H9 (cell line): Measurements from ENCODE around the gene FBXO5. TPM values are rescaled to one million over a fixed set of nuclear protein-coding genes. Genes with fewer than 3 reads are reported as not detected.
A peak's percentile ranks its signal among the peaks of the same experiment; 100 is the strongest.

Experiments
- DNase-seq: peaks from one replicate; pipeline ENCODE4 v3.0.0-alpha.2; 2017
- H2AFZ ChIP-seq: one replicate; pipeline ENCODE4 v1.6.1; 2013; ENCODE audit warnings: mild to moderate bottlenecking, low read length, control low read depth, moderate library complexity
- H2AK5ac ChIP-seq: 2 replicates; pipeline ENCODE4 v1.6.1; 2013; ENCODE audit warnings: low read length, control low read depth, mixed read lengths; ENCODE audit not compliant: insufficient read length
- H2BK120ac ChIP-seq: one replicate; pipeline ENCODE4 v1.6.1; 2013; ENCODE audit warnings: low read depth, mild to moderate bottlenecking, low read length, control low read depth, inconsistent platforms; ENCODE audit not compliant: poor library complexity, severe bottlenecking
- H2BK12ac ChIP-seq: 2 replicates; pipeline ENCODE4 v1.6.1; 2013; ENCODE audit warnings: low read length, control low read depth, mixed read lengths, low read depth; ENCODE audit not compliant: insufficient read length
- H2BK15ac ChIP-seq: 2 replicates; pipeline ENCODE4 v1.6.1; 2013; ENCODE audit warnings: low read depth, low read length, control low read depth
- H2BK20ac ChIP-seq: one replicate; pipeline ENCODE4 v1.6.1; 2013; ENCODE audit warnings: low read depth, mild to moderate bottlenecking, low read length, control low read depth, inconsistent platforms; ENCODE audit not compliant: poor library complexity, severe bottlenecking
- H2BK5ac ChIP-seq: 2 replicates; pipeline ENCODE4 v1.6.1; 2013; ENCODE audit warnings: low read length, control low read depth, mixed read lengths; ENCODE audit not compliant: insufficient read length
- H3K14ac ChIP-seq: 2 replicates; pipeline ENCODE4 v1.6.1; 2013; ENCODE audit warnings: low read length, control low read depth; ENCODE audit not compliant: insufficient read depth
- H3K18ac ChIP-seq: 2 replicates; pipeline ENCODE4 v1.6.1; 2013; ENCODE audit warnings: low read depth, mild to moderate bottlenecking, mixed read lengths, low read length, control low read depth; ENCODE audit not compliant: insufficient read length
- H3K23ac ChIP-seq: 2 replicates; pipeline ENCODE4 v1.6.1; 2013; ENCODE audit warnings: low read length, control low read depth, mixed read lengths, low read depth; ENCODE audit not compliant: insufficient read length
- H3K23me2 ChIP-seq: 2 replicates; pipeline ENCODE4 v1.6.1; 2013; ENCODE audit warnings: low read depth, mild to moderate bottlenecking, mixed read lengths, low read length, control low read depth; ENCODE audit not compliant: insufficient read length, poor library complexity, severe bottlenecking
- H3K27ac ChIP-seq: 2 replicates; pipeline ENCODE4 v1.5.1; 2013; ENCODE audit warnings: low read length, control low read depth, mixed read lengths, low read depth; ENCODE audit not compliant: insufficient read length
- H3K27me3 ChIP-seq: 2 replicates; pipeline ENCODE4 v1.6.1; 2013; ENCODE audit warnings: low read length, control low read depth, inconsistent platforms; ENCODE audit not compliant: insufficient read depth
- H3K4ac ChIP-seq: 2 replicates; pipeline ENCODE4 v1.6.1; 2013; ENCODE audit warnings: low read depth, mild to moderate bottlenecking, control low read depth, inconsistent platforms, low read length, moderate library complexity
- H3K4me1 ChIP-seq: 2 replicates; pipeline ENCODE4 v1.6.1; 2013; ENCODE audit warnings: low read length, control low read depth, inconsistent platforms; ENCODE audit not compliant: insufficient read depth
- H3K4me2 ChIP-seq: 2 replicates; pipeline ENCODE4 v1.6.1; 2013; ENCODE audit warnings: low read length, control low read depth, mixed read lengths; ENCODE audit not compliant: insufficient read length, insufficient read depth
- H3K56ac ChIP-seq: 2 replicates; pipeline ENCODE4 v1.6.1; 2013; ENCODE audit warnings: low read depth, mild to moderate bottlenecking, mixed read lengths, low read length, control low read depth; ENCODE audit not compliant: insufficient read length
- H3K79me1 ChIP-seq: 2 replicates; pipeline ENCODE4 v1.6.1; 2013; ENCODE audit warnings: low read depth, mild to moderate bottlenecking, moderate library complexity, low read length, control low read depth, inconsistent platforms; ENCODE audit not compliant: insufficient read depth, poor library complexity, severe bottlenecking
- H3K79me2 ChIP-seq: 2 replicates; pipeline ENCODE4 v1.6.1; 2013; ENCODE audit warnings: low read length, control low read depth, inconsistent platforms; ENCODE audit not compliant: insufficient read depth
- H3K9ac ChIP-seq: 2 replicates; pipeline ENCODE4 v1.6.1; 2013; ENCODE audit warnings: low read length, control low read depth, mixed read lengths; ENCODE audit not compliant: insufficient read length; ENCODE audit errors: extremely low read depth
- H3K9me3 ChIP-seq: one replicate; pipeline ENCODE4 v1.6.1; 2013; ENCODE audit warnings: low read depth, low read length, inconsistent platforms; ENCODE audit not compliant: control insufficient read depth
- H3T11ph ChIP-seq: one replicate; pipeline ENCODE4 v1.6.1; 2013; ENCODE audit warnings: mild to moderate bottlenecking, low read length, control low read depth, inconsistent platforms
- H4K20me1 ChIP-seq: one replicate; pipeline ENCODE4 v1.6.1; 2013; ENCODE audit not compliant: control insufficient read depth, insufficient read length, insufficient read depth
- H4K5ac ChIP-seq: 2 replicates; pipeline ENCODE4 v1.6.1; 2013; ENCODE audit warnings: low read depth, mild to moderate bottlenecking, mixed read lengths, low read length, control low read depth; ENCODE audit not compliant: insufficient read length
- H4K8ac ChIP-seq: replicated peaks from 2 replicates; pipeline ENCODE4 v1.6.1; 2013; ENCODE audit warnings: low read length, control low read depth, mixed read lengths, low read depth; ENCODE audit not compliant: insufficient read length
- H4K91ac ChIP-seq: 2 replicates; pipeline ENCODE4 v1.6.1; 2013; ENCODE audit warnings: low read depth, mild to moderate bottlenecking, moderate library complexity, mixed read lengths, low read length, control low read depth; ENCODE audit not compliant: insufficient read length
- H3K27ac Mint-ChIP-seq, 3 experiments: 2 replicates in 2 of 3; 3 replicates in 1 of 3; pipeline ENCODE4 v1.8.0; 2020 to 2021; ENCODE audit warnings: mixed read lengths in 3 of 3, mild to moderate bottlenecking in 1 of 3, moderate library complexity in 1 of 3
- H3K27me3 Mint-ChIP-seq: 2 replicates; pipeline ENCODE4 v1.8.0; 2021; ENCODE audit warnings: low read depth, mild to moderate bottlenecking, moderate library complexity, mixed read lengths
- H3K36me3 Mint-ChIP-seq, 3 experiments: 2 replicates in 2 of 3; 3 replicates in 1 of 3; pipeline ENCODE4 v1.8.0; 2020 to 2021; ENCODE audit warnings: low read depth in 3 of 3, mixed read lengths in 3 of 3; ENCODE audit not compliant: insufficient read depth in 1 of 3
- H3K4me1 Mint-ChIP-seq, 2 experiments: 2 replicates each; pipeline ENCODE4 v1.8.0; 2020; ENCODE audit warnings: mixed read lengths in 2 of 2
- H3K4me3 Mint-ChIP-seq, 2 experiments: 2 replicates in 1 of 2; 3 replicates in 1 of 2; pipeline ENCODE4 v1.8.0; 2020 to 2021; ENCODE audit warnings: mild to moderate bottlenecking in 2 of 2, mixed read lengths in 2 of 2, moderate library complexity in 1 of 2
- H3K9me3 Mint-ChIP-seq, 2 experiments: 2 replicates in 1 of 2; 3 replicates in 1 of 2; pipeline ENCODE4 v1.8.0; 2020; ENCODE audit warnings: mild to moderate bottlenecking in 2 of 2, mixed read lengths in 2 of 2, moderate library complexity in 1 of 2
- CTCF ChIP-seq: fragments of 200-600 bp; sonication (generic); conservative IDR thresholded peaks from 3 replicates; pipeline ENCODE4 v1.8.0; 2021; ENCODE audit warnings: antibody characterized with exemption, mild to moderate bottlenecking
- WGBS: extraction: QIAGEN DNeasy Blood & Tissue Kit; methylation state at CpG from one replicate; pipeline ENCODE4 v1.1.7; 2013; ENCODE audit warnings: missing lambda C conversion rate, low lambda C conversion rate, mixed read lengths; ENCODE audit not compliant: insufficient read length; ENCODE audit errors: extremely low coverage; 5-methylcytosine and 5-hydroxymethylcytosine counted together
- total RNA-seq: library from RNA; stranded (reverse); gene quantifications from 2 replicates; pipeline ENCODE4 v1.2.1, GENCODE V29; 2021

FBXO5 gene
- total RNA-seq, 1 experiment from 2014 or later: 47.6 TPM

- Histone ChIP-seq H3K27ac (no peak overlapping the region), H4K8ac (no peak overlapping the region), H3K4me1 (peaks cover 5% of the 10 kb centered on the region; the same call in 1 of the 2 replicates), H3K79me1 (no peaks in the 10 kb centered on the region), H3K14ac (no peak overlapping the region), H2BK120ac (no peak overlapping the region), H3K79me2 (no peaks in the 10 kb centered on the region), H3K23ac (no peak overlapping the region), H2BK5ac (no peak overlapping the region), H3K18ac (no peak overlapping the region), H3K9me3 (no peaks in the 10 kb centered on the region), H3T11ph (no peak overlapping the region), H2BK12ac (no peak overlapping the region), H3K27me3 (no peaks in the 10 kb centered on the region), H4K91ac (no peak overlapping the region), H3K9ac (no peak overlapping the region), H2AFZ (no peak overlapping the region), H2AK5ac (no peak overlapping the region), H3K56ac (no peak overlapping the region), H2BK15ac (no peak overlapping the region), H3K23me2 (no peaks in the 10 kb centered on the region), H4K5ac (no peak overlapping the region), H3K4me2 (no peak overlapping the region), H4K20me1 (no peaks in the 10 kb centered on the region), H3K4ac (no peak overlapping the region), H2BK20ac (no peak overlapping the region)
- no peak for TF ChIP-seq CTCF
- Mint-ChIP-seq H3K4me1 (peaks cover 13 to 17% of the 10 kb centered on the region in 2 experiments), H3K9me3 (no peaks in the 10 kb centered on the region), H3K27ac (peak overlapping the region in 1 of 3 experiments; percentile 25; a peak in 2 of 7 replicates), H3K36me3 (no peaks in the 10 kb centered on the region), H3K27me3 (no peaks in the 10 kb centered on the region), H3K4me3 (no peak overlapping the region)
- WGBS: no CpG with 5 or more reads among the region's 1 CpG
- DNase-seq: no peak
Observed at GRCh38 chr6:153031335-153031955, 48.6 kb upstream of the FBXO5 start.
